Memory B cell (primary cell): ENCODE results near the gene PNRC1.
"Not testable (repeated sequence)": the region's sequence is repeated elsewhere in the genome, so short reads cannot be mapped to it uniquely, and the experiment has no call there.

Source experiments
- ATAC-seq: fragments of 150-1000 bp; cut with Tn5 transposase; 2 replicates; pipeline ENCODE4 v1.10.0; 2021; ENCODE audit warnings: low read depth, mild to moderate bottlenecking, moderate library complexity
- DNase-seq, 2 donors: peaks; one replicate each; pipeline ENCODE4 v3.0.0; 2022; ENCODE audit warnings: low spot score in 2 of 2
- H3K27ac Mint-ChIP-seq: one replicate; pipeline ENCODE4 v1.8.0; 2022; ENCODE audit warnings: mild to moderate bottlenecking, moderate library complexity, mixed read lengths
- H3K27me3 Mint-ChIP-seq: one replicate; pipeline ENCODE4 v1.8.0; 2022; ENCODE audit warnings: mixed read lengths
- H3K36me3 Mint-ChIP-seq: one replicate; pipeline ENCODE4 v1.8.0; 2022; ENCODE audit warnings: mild to moderate bottlenecking, mixed read lengths
- H3K4me1 Mint-ChIP-seq: one replicate; pipeline ENCODE4 v1.8.0; 2022; ENCODE audit warnings: mixed read lengths
- H3K4me3 Mint-ChIP-seq: one replicate; pipeline ENCODE4 v1.8.0; 2022; ENCODE audit warnings: mild to moderate bottlenecking, moderate library complexity, mixed read lengths
- H3K9me3 Mint-ChIP-seq: one replicate; pipeline ENCODE4 v1.8.0; 2022; ENCODE audit warnings: mixed read lengths

The PNRC1 gene

DNA sequence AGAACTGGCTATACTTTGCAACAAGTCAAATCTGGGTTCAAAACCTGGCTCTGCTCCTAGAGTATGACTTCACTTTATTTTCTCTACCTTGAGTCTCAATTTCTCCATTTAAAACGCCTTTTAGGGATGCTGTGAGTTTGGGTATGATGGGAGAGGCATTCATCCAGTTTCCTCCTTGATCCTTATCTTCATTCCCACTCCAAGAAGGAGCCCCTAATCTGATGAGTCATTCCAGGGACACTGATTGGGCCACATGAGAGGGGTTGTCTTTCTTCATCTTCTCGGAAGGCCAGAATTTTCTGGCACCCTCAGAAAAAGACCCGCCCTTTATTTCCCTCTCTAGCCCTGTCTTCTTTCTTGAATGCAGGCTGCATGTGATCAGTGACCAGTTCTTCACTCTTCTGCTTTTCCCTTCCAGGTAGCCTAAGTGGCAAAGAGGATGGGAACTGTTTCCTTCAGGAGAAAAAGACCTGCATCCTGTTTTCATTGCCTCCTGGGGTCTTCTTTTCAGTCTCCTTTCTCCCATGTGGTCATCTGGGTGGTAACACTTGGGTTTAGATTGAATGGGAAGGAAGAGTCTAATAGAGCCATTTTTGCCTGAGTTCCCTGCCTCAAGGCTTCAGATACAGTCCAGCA is 32.1 kb upstream of the PNRC1 start:
- Mint-ChIP-seq H3K4me3 (no peak overlapping the region), H3K27ac (no peak overlapping the region), H3K4me1 (peaks cover 2% of the 10 kb centered on the region), H3K36me3 (no peaks in the 10 kb centered on the region), H3K27me3 (no peaks in the 10 kb centered on the region), H3K9me3 (no peaks in the 10 kb centered on the region)
- DNase-seq = no peak
- no peak for ATAC-seq

DNA sequence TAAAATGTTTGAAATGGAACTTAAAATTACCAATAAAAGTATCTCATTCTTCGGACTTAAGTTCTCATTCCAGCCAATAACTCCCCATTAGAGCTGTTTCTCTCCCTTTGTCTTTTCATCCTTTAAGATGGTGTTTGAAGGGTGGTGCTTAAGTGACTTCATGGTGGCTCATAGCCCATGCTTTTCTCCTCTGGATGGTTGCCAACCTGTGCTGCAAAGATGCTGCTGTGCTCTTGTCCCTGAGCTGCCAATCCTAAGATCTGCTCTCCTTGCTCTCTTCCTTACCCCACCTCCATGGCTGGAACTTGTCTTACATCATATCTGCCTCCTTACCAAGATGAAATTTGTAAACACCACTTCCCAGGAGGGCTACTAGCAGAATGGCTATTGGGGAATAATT is 31.6 kb upstream of the PNRC1 start:
- Mint-ChIP-seq H3K4me3 (no peak overlapping the region), H3K27me3 (no peaks in the 10 kb centered on the region), H3K27ac (no peak overlapping the region), H3K4me1 (peaks cover 2% of the 10 kb centered on the region), H3K36me3 (no peaks in the 10 kb centered on the region), H3K9me3 (no peaks in the 10 kb centered on the region)
- DNase-seq (no peak), ATAC-seq (no peak)

DNA sequence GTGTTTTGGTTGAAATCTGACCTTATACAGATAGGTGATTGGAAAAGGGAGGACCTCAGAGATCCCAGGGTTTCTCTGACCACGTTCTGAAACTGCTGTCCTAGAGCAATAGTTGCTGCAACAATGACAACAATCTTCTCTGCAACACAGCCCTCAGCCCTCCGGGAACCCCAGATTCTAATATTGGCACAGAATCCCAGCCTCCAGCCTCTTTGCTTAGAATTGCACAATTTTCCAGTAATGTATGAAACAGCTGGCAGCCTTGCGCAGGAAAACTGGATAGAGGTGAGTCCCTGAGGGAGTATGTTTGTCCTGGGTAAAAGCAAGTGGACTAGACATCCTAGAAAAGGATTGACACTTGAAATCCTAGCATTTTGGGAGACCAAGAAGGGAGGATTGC is 30.4 kb upstream of the PNRC1 start:
- ATAC-seq (no peak), DNase-seq (no peak)
- no peaks in the 10 kb centered on the region for H3K4me1 Mint-ChIP-seq
- H3K4me3 Mint-ChIP-seq = no peak overlapping the region
- H3K9me3 Mint-ChIP-seq = no peaks in the 10 kb centered on the region
- no peaks in the 10 kb centered on the region for H3K27me3 Mint-ChIP-seq
- H3K36me3 Mint-ChIP-seq = no peaks in the 10 kb centered on the region
- H3K27ac Mint-ChIP-seq = no peak overlapping the region

DNA sequence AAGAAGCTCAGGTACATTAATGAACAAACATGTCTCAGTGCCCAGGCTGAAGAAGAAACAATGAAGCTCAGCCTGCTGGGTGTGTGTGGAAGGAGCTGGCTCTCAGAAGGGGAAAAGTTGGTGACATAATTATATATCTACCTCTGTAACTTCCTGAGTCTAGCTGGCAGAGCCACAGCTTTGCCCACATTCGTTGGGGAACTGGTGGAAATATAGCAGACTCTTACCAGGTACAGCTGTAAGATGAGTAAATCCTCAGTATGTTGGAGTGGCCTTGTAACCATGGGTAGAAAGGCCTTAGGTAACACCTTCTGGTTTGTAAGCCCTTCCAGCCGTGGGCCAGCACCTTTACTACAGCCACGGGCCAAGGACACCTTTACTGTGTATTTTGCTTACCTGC is 29.9 kb upstream of the PNRC1 start:
- Mint-ChIP-seq H3K4me1 (no peaks in the 10 kb centered on the region), H3K36me3 (no peaks in the 10 kb centered on the region), H3K27ac (no peak overlapping the region), H3K9me3 (no peaks in the 10 kb centered on the region), H3K27me3 (no peaks in the 10 kb centered on the region), H3K4me3 (no peak overlapping the region)
- no peak for ATAC-seq
- no peak for DNase-seq

DNA sequence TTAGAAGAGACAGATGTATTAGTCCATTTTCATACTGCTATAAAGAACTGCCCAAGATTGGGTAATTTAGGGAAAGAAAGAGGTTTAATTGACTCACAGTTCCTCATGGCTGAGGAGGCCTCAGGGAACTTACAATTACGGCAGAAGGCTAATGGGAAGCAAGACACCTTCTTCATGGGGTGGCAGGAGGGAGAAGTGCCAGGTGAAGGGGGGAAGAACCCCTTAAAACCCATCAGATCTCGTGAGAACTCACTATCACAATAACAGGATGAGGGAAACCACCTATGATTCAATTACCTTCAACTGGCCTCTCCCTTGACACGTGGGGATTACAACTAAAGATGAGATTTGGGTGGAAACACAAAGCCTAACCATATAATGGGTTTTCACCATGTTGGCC is 28.9 kb upstream of the PNRC1 start:
- H3K9me3 Mint-ChIP-seq = no peaks in the 10 kb centered on the region

GRCh38 chr6:89054208-89054607 is 26.3 kb upstream of the PNRC1 start:
- DNase-seq (no peak), ATAC-seq (no peak)
- Mint-ChIP-seq H3K27me3 (peaks cover 4% of the 10 kb centered on the region), H3K36me3 (no peaks in the 10 kb centered on the region), H3K4me3 (no peak overlapping the region), H3K9me3 (no peaks in the 10 kb centered on the region), H3K27ac (no peak overlapping the region), H3K4me1 (no peaks in the 10 kb centered on the region)

More for the DNA sequence above, 28.9 kb upstream of the PNRC1 start:
- ATAC-seq = no peak
- no peaks in the 10 kb centered on the region for H3K27me3 Mint-ChIP-seq
- H3K36me3 Mint-ChIP-seq = no peaks in the 10 kb centered on the region
- H3K4me1 Mint-ChIP-seq = no peaks in the 10 kb centered on the region
- DNase-seq = no peak
- H3K4me3 Mint-ChIP-seq = no peak overlapping the region
- H3K27ac Mint-ChIP-seq = no peak overlapping the region

- Mint-ChIP-seq H3K27me3 (peaks cover 4% of the 10 kb centered on the region), H3K27ac (no peak overlapping the region), H3K36me3 (no peaks in the 10 kb centered on the region), H3K9me3 (no peaks in the 10 kb centered on the region), H3K4me3 (no peak overlapping the region), H3K4me1 (no peaks in the 10 kb centered on the region)
- DNase-seq (no peak), ATAC-seq (no peak)
These were observed 22.8 kb upstream of the PNRC1 start for GRCh38 chr6:89057759-89058158.

GRCh38 chr6:89058627-89059026 is 21.9 kb upstream of the PNRC1 start:
- Mint-ChIP-seq H3K4me3 (no peak overlapping the region), H3K4me1 (no peaks in the 10 kb centered on the region), H3K27ac (no peak overlapping the region), H3K27me3 (peaks cover 4% of the 10 kb centered on the region), H3K36me3 (no peaks in the 10 kb centered on the region), H3K9me3 (no peaks in the 10 kb centered on the region)
- DNase-seq (no peak), ATAC-seq (no peak)

GRCh38 chr6:89059227-89059626 is 21.3 kb upstream of the PNRC1 start:
- H3K36me3 Mint-ChIP-seq = no peaks in the 10 kb centered on the region
- peaks cover 4% of the 10 kb centered on the region for H3K27me3 Mint-ChIP-seq
- ATAC-seq = no peak
- H3K4me3 Mint-ChIP-seq = no peak overlapping the region
- no peaks in the 10 kb centered on the region for H3K4me1 Mint-ChIP-seq
- H3K27ac Mint-ChIP-seq = no peak overlapping the region
- no peak for DNase-seq
- no peaks in the 10 kb centered on the region for H3K9me3 Mint-ChIP-seq

GRCh38 chr6:89063881-89064280 is 16.7 kb upstream of the PNRC1 start:
- peaks cover 2% of the 10 kb centered on the region for H3K27me3 Mint-ChIP-seq

DNA sequence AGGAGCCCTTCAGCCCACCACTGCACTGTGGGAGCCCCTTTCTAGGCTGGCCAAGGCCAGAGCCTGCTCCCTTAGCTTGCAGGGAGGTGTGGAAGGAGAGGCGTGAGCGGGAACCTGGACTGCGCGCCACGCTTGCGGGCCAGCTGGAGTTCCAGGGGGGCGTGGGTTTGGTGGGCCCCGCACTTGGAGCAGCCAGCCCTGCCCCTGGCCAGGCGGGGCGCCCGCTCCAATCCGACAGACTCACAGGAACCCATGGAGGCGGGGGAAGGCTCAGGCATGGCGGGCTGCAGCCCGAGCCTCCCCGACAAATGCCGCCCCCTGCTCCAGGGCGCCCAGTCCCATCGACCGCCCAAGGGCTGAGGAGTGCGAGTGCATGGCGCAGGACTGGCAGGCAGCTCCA is 15.6 kb upstream of the PNRC1 start:
- not testable (repeated sequence) for H3K36me3 Mint-ChIP-seq, H3K4me3 Mint-ChIP-seq, H3K9me3 Mint-ChIP-seq, H3K27me3 Mint-ChIP-seq, H3K27ac Mint-ChIP-seq, DNase-seq, ATAC-seq, H3K4me1 Mint-ChIP-seq

More at GRCh38 chr6:89063881-89064280, 16.7 kb upstream of the PNRC1 start:
- Mint-ChIP-seq H3K36me3 (peaks cover 2% of the 10 kb centered on the region), H3K27ac (no peak overlapping the region), H3K4me3 (no peak overlapping the region), H3K9me3 (no peaks in the 10 kb centered on the region), H3K4me1 (no peaks in the 10 kb centered on the region)
- ATAC-seq (no peak), DNase-seq (no peak)

DNA sequence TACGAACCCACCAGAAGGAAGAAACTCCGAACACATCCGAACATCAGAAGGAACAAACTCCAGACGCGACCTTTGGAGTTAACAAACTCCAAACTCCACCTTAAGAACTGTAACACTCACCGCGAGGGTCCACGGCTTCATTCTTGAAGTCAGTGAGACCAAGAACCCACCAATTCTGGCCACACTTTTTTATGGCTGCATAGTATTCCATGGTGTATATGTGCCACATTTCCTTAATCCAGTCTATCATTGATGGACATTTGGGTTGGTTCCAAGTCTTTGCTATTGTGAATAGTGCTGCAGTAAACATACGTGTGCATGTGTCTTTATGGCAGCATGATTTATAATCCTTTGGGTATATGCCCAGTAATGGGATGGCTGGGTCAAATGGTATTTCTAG is 14.4 kb upstream of the PNRC1 start:
- not testable (repeated sequence) for H3K27ac Mint-ChIP-seq, H3K9me3 Mint-ChIP-seq, H3K36me3 Mint-ChIP-seq, DNase-seq, H3K27me3 Mint-ChIP-seq, H3K4me3 Mint-ChIP-seq, ATAC-seq, H3K4me1 Mint-ChIP-seq

DNA sequence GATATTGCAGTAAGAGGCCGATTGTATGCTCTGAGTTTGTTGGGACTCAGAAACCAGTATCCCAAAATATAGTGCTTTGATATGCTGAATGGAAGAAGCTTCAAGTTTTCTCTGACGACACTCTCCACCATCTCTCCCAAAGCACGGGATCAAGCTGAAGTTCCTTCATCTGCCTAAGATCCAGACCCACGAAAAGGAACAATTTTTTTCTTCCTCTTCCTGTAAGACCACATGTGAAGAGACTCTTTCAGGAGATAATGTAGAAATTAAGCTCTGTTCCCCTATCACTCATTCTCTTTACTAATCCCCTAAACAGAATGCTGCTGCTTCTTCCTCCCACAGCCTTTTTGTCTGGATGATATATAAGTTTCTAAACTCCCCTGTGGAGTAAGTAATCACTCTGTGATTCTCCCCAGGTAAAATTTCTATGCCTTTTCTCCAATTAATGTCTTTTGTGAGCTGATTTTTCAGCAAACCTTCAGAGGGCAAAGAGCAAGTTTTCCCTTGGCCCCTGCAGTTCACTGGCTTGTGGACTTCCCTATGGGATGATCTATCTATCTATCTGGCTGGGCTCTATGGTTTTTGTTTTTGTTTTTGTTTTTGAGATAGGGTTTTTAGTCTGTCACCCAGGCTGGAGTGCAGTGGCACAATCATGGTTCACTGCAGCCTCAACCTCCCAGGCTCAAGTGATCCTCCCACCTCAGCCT is 13.5 kb upstream of the PNRC1 start:
- ATAC-seq (no peak), DNase-seq (no peak)
- Mint-ChIP-seq H3K4me1 (peaks cover 4% of the 10 kb centered on the region), H3K36me3 (peaks cover 5% of the 10 kb centered on the region), H3K27ac (no peak overlapping the region), H3K4me3 (no peak overlapping the region), H3K9me3 (no peaks in the 10 kb centered on the region), H3K27me3 (peaks cover 9% of the 10 kb centered on the region)

DNA sequence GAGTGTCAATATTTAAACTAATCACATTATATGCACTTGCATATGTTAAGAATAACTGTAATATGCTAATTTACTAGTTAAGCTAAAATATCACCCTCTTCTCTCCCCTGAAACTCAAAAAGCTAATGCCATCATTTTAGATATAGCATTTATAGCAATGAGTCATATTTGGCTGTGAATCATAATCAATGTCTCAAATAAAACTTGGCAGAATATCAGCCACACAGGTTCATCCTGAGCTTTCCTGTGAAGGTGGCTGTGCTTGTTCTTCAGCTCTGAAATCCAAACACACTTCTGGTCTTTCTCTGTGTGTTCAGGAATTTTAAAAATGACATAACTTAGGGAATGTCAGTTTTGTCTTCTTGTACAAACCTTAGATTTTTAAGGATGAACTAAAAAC is 12.8 kb upstream of the PNRC1 start:
- H3K27ac Mint-ChIP-seq = no peak overlapping the region
- H3K27me3 Mint-ChIP-seq = peaks cover 9% of the 10 kb centered on the region
- no peak overlapping the region for H3K4me3 Mint-ChIP-seq
- no peaks in the 10 kb centered on the region for H3K9me3 Mint-ChIP-seq
- ATAC-seq (no peak), DNase-seq (no peak)
- peaks cover 4% of the 10 kb centered on the region for H3K4me1 Mint-ChIP-seq
- peaks cover 5% of the 10 kb centered on the region for H3K36me3 Mint-ChIP-seq

- no peaks in the 10 kb centered on the region for H3K9me3 Mint-ChIP-seq
- no peak for ATAC-seq
- peaks cover 4% of the 10 kb centered on the region for H3K4me1 Mint-ChIP-seq
- H3K27ac Mint-ChIP-seq = no peak overlapping the region
- DNase-seq = no peak
- H3K27me3 Mint-ChIP-seq = peaks cover 9% of the 10 kb centered on the region
- peaks cover 5% of the 10 kb centered on the region for H3K36me3 Mint-ChIP-seq
- H3K4me3 Mint-ChIP-seq = no peak overlapping the region
These were observed 11.9 kb upstream of the PNRC1 start for GRCh38 chr6:89068695-89069094.
